CD4-positive, alpha-beta T cell treated with Interleukin-15 for 4 hours (primary cell): ENCODE data around the gene PADI1.

Experiments
- DNase-seq: peaks from one replicate; pipeline ENCODE4 v3.0.0-alpha.2; 2020; ENCODE audit warnings: low spot score

Gene PADI1

GRCh38 chr1:17204546-17205440, at the start of gene PADI1:
Gene PADI1, plus strand, starts transcription at chr1:17205128. Its CDS starts 90 bp downstream, at chr1:17205218.
- no peak for DNase-seq

GRCh38 chr1:17155257-17155920, 49.5 kb upstream of the PADI1 start:
- no peak for DNase-seq

GRCh38 chr1:17156108-17156507, 48.8 kb upstream of the PADI1 start:
- no peak for DNase-seq

GRCh38 chr1:17158961-17159360, 46.0 kb upstream of the PADI1 start:
- DNase-seq = no peak

- DNase-seq = no peak
Observed at GRCh38 chr1:17161137-17161740, 43.7 kb upstream of the PADI1 start.

GRCh38 chr1:17161926-17162800, 42.8 kb upstream of the PADI1 start:
- DNase-seq = no peak

- DNase-seq = no peak
Observed at GRCh38 chr1:17162941-17163340, 42.0 kb upstream of the PADI1 start.

- DNase-seq = no peak
Observed at GRCh38 chr1:17163371-17163770, 41.6 kb upstream of the PADI1 start.

- no peak for DNase-seq
Observed at GRCh38 chr1:17163789-17164666, 40.9 kb upstream of the PADI1 start.

GRCh38 chr1:17165823-17166222, 39.1 kb upstream of the PADI1 start:
- DNase-seq = no peak

GRCh38 chr1:17167041-17167785, 37.7 kb upstream of the PADI1 start:
- no peak for DNase-seq

GRCh38 chr1:17167786-17168090, 37.2 kb upstream of the PADI1 start:
- no peak for DNase-seq

- DNase-seq = no peak
Observed at GRCh38 chr1:17168091-17168876, 36.6 kb upstream of the PADI1 start.

GRCh38 chr1:17170571-17170970, 34.4 kb upstream of the PADI1 start:
- no peak for DNase-seq

GRCh38 chr1:17173217-17173616, 31.7 kb upstream of the PADI1 start:
- DNase-seq = no peak

- no peak for DNase-seq
Observed at GRCh38 chr1:17176306-17177061, 28.4 kb upstream of the PADI1 start.

- no peak for DNase-seq
Observed at GRCh38 chr1:17177651-17178050, 27.3 kb upstream of the PADI1 start.

GRCh38 chr1:17181781-17182464, 23.0 kb upstream of the PADI1 start:
- peak; percentile 21 for DNase-seq
